Neural progenitor cell (in vitro differentiated cells): ENCODE results near the gene PEX11B. TPM values are rescaled to one million over a fixed set of nuclear protein-coding genes. Genes with fewer than 3 reads are reported as not detected.

Experiments
- DNase-seq: peaks from one replicate; pipeline ENCODE4 v3.0.0-alpha.2; 2016; ENCODE audit warnings: low spot score
- H2AFZ ChIP-seq: fragments of 200-600 bp; sonication (generic); replicated peaks from 2 replicates; pipeline ENCODE4 v1.6.1; 2016; ENCODE audit warnings: antibody characterized with exemption
- H3F3A ChIP-seq: fragments of 200-600 bp; sonication (generic); 2 replicates; pipeline ENCODE4 v1.6.1; 2016; ENCODE audit warnings: antibody characterized with exemption, low read depth
- H3K27ac ChIP-seq: fragments of 200-600 bp; sonication (generic); 2 replicates; pipeline ENCODE4 v1.5.1; 2016; ENCODE audit warnings: mild to moderate bottlenecking
- H3K27me3 ChIP-seq: fragments of 200-600 bp; sonication (generic); 2 replicates; pipeline ENCODE4 v1.6.1; 2016; ENCODE audit warnings: mild to moderate bottlenecking, moderate library complexity
- H3K36me3 ChIP-seq: fragments of 200-600 bp; sonication (generic); 2 replicates; pipeline ENCODE4 v1.5.1; 2016
- H3K4me1 ChIP-seq: fragments of 200-600 bp; sonication (generic); 2 replicates; pipeline ENCODE4 v1.6.1; 2016; ENCODE audit warnings: mixed run types
- H3K4me2 ChIP-seq: fragments of 200-600 bp; sonication (generic); 2 replicates; pipeline ENCODE4 v1.6.1; 2016
- H3K4me3 ChIP-seq: fragments of 200-600 bp; sonication (generic); 2 replicates; pipeline ENCODE4 v1.5.1; 2016
- H3K79me2 ChIP-seq: fragments of 200-600 bp; sonication (generic); 2 replicates; pipeline ENCODE4 v1.6.1; 2016; ENCODE audit warnings: low read depth
- H3K9ac ChIP-seq: fragments of 200-600 bp; sonication (generic); 2 replicates; pipeline ENCODE4 v1.6.1; 2016
- H3K9me3 ChIP-seq: fragments of 200-600 bp; sonication (generic); 2 replicates; pipeline ENCODE4 v1.5.1; 2016; ENCODE audit warnings: low read depth
- H4K20me1 ChIP-seq: fragments of 200-600 bp; sonication (generic); 2 replicates; pipeline ENCODE4 v1.6.1; 2016; ENCODE audit warnings: low read depth
- H3K27ac Mint-ChIP-seq: 3 replicates; pipeline ENCODE4 v1.8.0; 2021; ENCODE audit warnings: mixed read lengths
- H3K27me3 Mint-ChIP-seq: 2 replicates; pipeline ENCODE4 v1.8.0; 2022; ENCODE audit warnings: low read depth, mild to moderate bottlenecking, inconsistent platforms, moderate library complexity, mixed read lengths; ENCODE audit not compliant: insufficient read depth
- H3K36me3 Mint-ChIP-seq: 3 replicates; pipeline ENCODE4 v1.8.0; 2021; ENCODE audit warnings: mixed read lengths
- H3K4me1 Mint-ChIP-seq: 3 replicates; pipeline ENCODE4 v1.8.0; 2021; ENCODE audit warnings: mixed read lengths
- H3K4me3 Mint-ChIP-seq: 3 replicates; pipeline ENCODE4 v1.8.0; 2021; ENCODE audit warnings: mild to moderate bottlenecking, moderate library complexity, mixed read lengths
- H3K9me3 Mint-ChIP-seq: 3 replicates; pipeline ENCODE4 v1.8.0; 2020; ENCODE audit warnings: mixed read lengths
- EZH2 ChIP-seq: fragments of 200-600 bp; sonication (generic); IDR thresholded peaks from 2 replicates; pipeline ENCODE4 v1.6.1; 2017; ENCODE audit warnings: antibody characterized with exemption, mild to moderate bottlenecking, moderate library complexity
- EZH2phosphoT487 ChIP-seq: fragments of 200-600 bp; sonication (generic); IDR thresholded peaks from 2 replicates; pipeline ENCODE4 v1.6.1; 2017; ENCODE audit warnings: antibody characterized with exemption
- total RNA-seq: library from RNA; depleted of rRNA; stranded (reverse); fragments of >200 nt; gene quantifications from 2 replicates; pipeline ENCODE4 v1.2.3, GENCODE V29; 2015; ENCODE audit warnings: low replicate concordance
- TF ChIP-seq, protein P1 (sequence below): fragments of 200-600 bp; sonication (generic); IDR thresholded peaks from 2 replicates; pipeline ENCODE4 v1.5.1; 2017; ENCODE audit warnings: antibody characterized with exemption, mild to moderate bottlenecking

PEX11B gene
- total RNA-seq, 1 donor from 2014 or later: 15.0 TPM

DNA sequence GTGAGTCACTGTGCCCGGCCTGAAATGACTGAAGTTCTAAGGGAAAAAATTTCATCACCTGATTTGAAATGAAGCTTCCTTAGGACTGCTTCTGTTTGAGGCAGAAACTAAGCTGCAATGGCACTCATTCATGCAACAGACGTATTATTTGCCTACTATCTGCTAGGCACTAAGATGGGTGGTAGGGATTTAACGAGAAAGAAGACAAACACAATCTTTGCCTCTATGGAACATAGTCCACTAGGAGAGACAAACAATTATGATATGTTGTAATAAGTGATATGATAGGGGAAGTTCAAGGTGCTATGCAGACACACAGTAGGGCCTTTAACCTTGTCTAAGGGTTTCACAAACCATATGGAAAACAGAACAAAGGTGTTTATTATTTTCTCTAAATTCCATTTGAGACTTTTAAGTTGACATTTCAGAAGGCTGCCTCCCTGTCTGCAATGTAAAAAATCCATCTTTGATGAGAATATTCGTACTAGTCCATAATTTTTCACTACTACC is 28.0 kb upstream of the PEX11B start:
- TF ChIP-seq EZH2phosphoT487 (no peak), EZH2 (no peak)
- TF ChIP-seq, protein P1, sequence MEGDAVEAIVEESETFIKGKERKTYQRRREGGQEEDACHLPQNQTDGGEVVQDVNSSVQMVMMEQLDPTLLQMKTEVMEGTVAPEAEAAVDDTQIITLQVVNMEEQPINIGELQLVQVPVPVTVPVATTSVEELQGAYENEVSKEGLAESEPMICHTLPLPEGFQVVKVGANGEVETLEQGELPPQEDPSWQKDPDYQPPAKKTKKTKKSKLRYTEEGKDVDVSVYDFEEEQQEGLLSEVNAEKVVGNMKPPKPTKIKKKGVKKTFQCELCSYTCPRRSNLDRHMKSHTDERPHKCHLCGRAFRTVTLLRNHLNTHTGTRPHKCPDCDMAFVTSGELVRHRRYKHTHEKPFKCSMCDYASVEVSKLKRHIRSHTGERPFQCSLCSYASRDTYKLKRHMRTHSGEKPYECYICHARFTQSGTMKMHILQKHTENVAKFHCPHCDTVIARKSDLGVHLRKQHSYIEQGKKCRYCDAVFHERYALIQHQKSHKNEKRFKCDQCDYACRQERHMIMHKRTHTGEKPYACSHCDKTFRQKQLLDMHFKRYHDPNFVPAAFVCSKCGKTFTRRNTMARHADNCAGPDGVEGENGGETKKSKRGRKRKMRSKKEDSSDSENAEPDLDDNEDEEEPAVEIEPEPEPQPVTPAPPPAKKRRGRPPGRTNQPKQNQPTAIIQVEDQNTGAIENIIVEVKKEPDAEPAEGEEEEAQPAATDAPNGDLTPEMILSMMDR: no peak
- Histone ChIP-seq H4K20me1 (no peaks in the 10 kb centered on the region), H3K4me3 (no peak overlapping the region), H3K27ac (no peak overlapping the region), H2AFZ (no peak overlapping the region), H3K79me2 (no peaks in the 10 kb centered on the region), H3K36me3 (no peaks in the 10 kb centered on the region), H3K4me2 (no peak overlapping the region), H3K9ac (no peak overlapping the region), H3K27me3 (no peaks in the 10 kb centered on the region), H3K9me3 (no peaks in the 10 kb centered on the region), H3F3A (no peaks in the 10 kb centered on the region), H3K4me1 (no peaks in the 10 kb centered on the region)
- Mint-ChIP-seq H3K27me3 (no peaks in the 10 kb centered on the region), H3K27ac (no peak overlapping the region), H3K4me3 (no peak overlapping the region), H3K4me1 (peaks cover 18% of the 10 kb centered on the region), H3K36me3 (peaks cover 23% of the 10 kb centered on the region), H3K9me3 (no peaks in the 10 kb centered on the region)
- no peak for DNase-seq

DNA sequence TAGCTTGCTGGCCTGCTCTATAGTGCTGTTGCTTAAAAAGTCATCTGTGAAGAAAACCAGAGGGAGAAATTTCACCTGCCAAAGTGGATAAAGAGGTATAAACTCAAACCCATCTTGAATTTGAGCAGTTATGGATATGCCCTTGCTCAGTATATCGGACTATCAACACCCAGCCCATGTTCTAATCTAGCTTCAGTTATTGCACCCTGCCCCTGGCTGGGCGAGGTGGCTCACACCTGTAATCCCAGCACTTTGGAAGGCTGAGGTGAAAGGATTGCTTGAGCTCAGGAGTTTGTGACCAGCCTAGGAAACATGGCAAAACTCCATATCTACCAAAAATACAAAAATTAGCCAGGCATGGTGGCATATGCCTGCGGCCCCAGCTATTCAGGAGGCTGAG is 26.0 kb upstream of the PEX11B start:
- DNase-seq: no peak
- H4K20me1 ChIP-seq: no peaks in the 10 kb centered on the region
- no peak overlapping the region for H3K4me2 ChIP-seq
- Mint-ChIP-seq H3K4me1 (peaks cover 4% of the 10 kb centered on the region), H3K9me3 (no peaks in the 10 kb centered on the region), H3K36me3 (peaks cover 23% of the 10 kb centered on the region), H3K27ac (no peak overlapping the region), H3K27me3 (no peaks in the 10 kb centered on the region), H3K4me3 (no peak overlapping the region)
- H3K4me3 ChIP-seq: no peak overlapping the region
- no peaks in the 10 kb centered on the region for H3K36me3 ChIP-seq
- H3K4me1 ChIP-seq: no peaks in the 10 kb centered on the region
- H3K79me2 ChIP-seq: no peaks in the 10 kb centered on the region
- H3K27ac ChIP-seq: no peak overlapping the region
- H3K27me3 ChIP-seq: no peaks in the 10 kb centered on the region
- H3F3A ChIP-seq: no peaks in the 10 kb centered on the region
- no peak overlapping the region for H3K9ac ChIP-seq
- H3K9me3 ChIP-seq: no peaks in the 10 kb centered on the region
- TF ChIP-seq, protein P1: no peak
- TF ChIP-seq EZH2: no peak
- no peak overlapping the region for H2AFZ ChIP-seq

DNA sequence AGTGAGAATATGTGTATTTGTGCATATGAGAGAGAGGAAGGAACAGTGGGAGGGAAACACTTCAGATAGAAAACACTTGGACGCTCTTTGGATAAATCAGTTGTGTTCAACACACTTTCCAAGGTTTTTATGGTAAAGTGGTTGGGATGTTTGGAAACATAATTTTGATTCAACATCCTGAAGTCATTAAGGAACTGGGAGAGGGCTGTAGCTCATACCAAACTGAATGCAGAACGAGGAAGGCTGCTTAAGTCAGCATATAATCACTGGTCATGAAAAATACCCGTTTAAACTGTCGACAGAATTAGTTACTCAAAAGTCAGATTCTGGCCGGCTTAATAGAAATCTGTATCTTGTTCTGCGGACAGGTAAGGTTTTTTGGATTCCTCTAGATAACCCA is 24.4 kb upstream of the PEX11B start:
- H3K36me3 ChIP-seq: no peaks in the 10 kb centered on the region
- Mint-ChIP-seq H3K27ac (peak overlapping the region; percentile 12), H3K9me3 (no peaks in the 10 kb centered on the region)

More for the DNA sequence above, 24.4 kb upstream of the PEX11B start:
- H3K27me3 Mint-ChIP-seq: no peaks in the 10 kb centered on the region
- Histone ChIP-seq H3K4me3 (no peak overlapping the region), H2AFZ (no peak overlapping the region), H3K27me3 (no peaks in the 10 kb centered on the region), H3K9me3 (no peaks in the 10 kb centered on the region), H3K9ac (no peak overlapping the region), H3K4me1 (no peaks in the 10 kb centered on the region), H3K27ac (no peak overlapping the region), H3K4me2 (no peak overlapping the region), H4K20me1 (no peaks in the 10 kb centered on the region), H3K79me2 (no peaks in the 10 kb centered on the region), H3F3A (no peaks in the 10 kb centered on the region)
- no peak overlapping the region for H3K4me3 Mint-ChIP-seq
- TF ChIP-seq, protein P1: no peak
- TF ChIP-seq EZH2phosphoT487 (no peak), EZH2 (no peak)
- no peaks in the 10 kb centered on the region for H3K4me1 Mint-ChIP-seq
- H3K36me3 Mint-ChIP-seq: peaks cover 19% of the 10 kb centered on the region
- DNase-seq: no peak
